Measurements from ENCODE around the gene ARHGEF26. TPM values are rescaled to one million over a fixed set of nuclear protein-coding genes. Genes with fewer than 3 reads are reported as not detected.

The ARHGEF26 gene
- total and polyA plus RNA-seq, 4 donors, result 12.3 to 45.5 (median 28.5) TPM

- ATAC-seq (ENCODE audit: insufficient read depth, low FRiP score), result peak; percentile 61
- no peak overlapping the region for H3K4me3 ChIP-seq
- WGBS, 2 donors, result 60 to 66% methylated on average over 14 of the region's 14 CpGs
- no peaks in the 10 kb centered on the region for H3K9me3 ChIP-seq (ENCODE audit: control insufficient read depth in 4 of 4, insufficient read depth in 3 of 4, low read length in 3 of 4)
- peak; percentile 32 to 68 (median 37) for DNase-seq
- H3K36me3 ChIP-seq (ENCODE audit: control insufficient read depth in 4 of 4, insufficient read depth in 4 of 4, low read length in 4 of 4), result no peaks in the 10 kb centered on the region
- no peaks in the 10 kb centered on the region for H3K27me3 ChIP-seq (ENCODE audit: control insufficient read depth in 3 of 3, insufficient read depth in 3 of 3, low read length in 2 of 3)
- no peak overlapping the region for H3K27ac ChIP-seq (ENCODE audit: low read depth in 1 of 2, low read length in 1 of 2)
- no peak overlapping the region for H3K9ac ChIP-seq (ENCODE audit: insufficient read depth in 1 of 2, low read length in 2 of 2)
- H3K4me1 ChIP-seq (ENCODE audit: control insufficient read depth in 5 of 5, insufficient read depth in 5 of 5, low read length in 5 of 5), result peaks cover 0 to 6% (median 0%) of the 10 kb centered on the region in 5 donors
- no peak for TF ChIP-seq CTCF (IDR thresholded peaks at IDR 0.05; ENCODE audit: control extremely low read depth, extremely low read depth)
These were observed 31.5 kb upstream of the ARHGEF26 start for GRCh38 chr3:154089421-154090420.

GRCh38 chr3:154094051-154094450 lies 27.1 kb upstream of the ARHGEF26 start:
- peaks cover 0 to 6% (median 0%) of the 10 kb centered on the region in 5 donors for H3K4me1 ChIP-seq (ENCODE audit: control insufficient read depth in 5 of 5, insufficient read depth in 5 of 5, low read length in 5 of 5)
- no peak overlapping the region for H3K4me3 ChIP-seq
- H3K27me3 ChIP-seq (ENCODE audit: control insufficient read depth in 3 of 3, insufficient read depth in 3 of 3, low read length in 2 of 3), result no peaks in the 10 kb centered on the region
- H3K36me3 ChIP-seq (ENCODE audit: control insufficient read depth in 4 of 4, insufficient read depth in 4 of 4, low read length in 4 of 4), result no peaks in the 10 kb centered on the region
- ATAC-seq (ENCODE audit: insufficient read depth, low FRiP score), result no peak
- H3K9me3 ChIP-seq (ENCODE audit: control insufficient read depth in 4 of 4, insufficient read depth in 3 of 4, low read length in 3 of 4), result no peaks in the 10 kb centered on the region
- TF ChIP-seq CTCF (IDR thresholded peaks at IDR 0.05; ENCODE audit: control extremely low read depth, extremely low read depth), result no peak
- DNase-seq, result no peak
- 93% methylated on average over 7 of the region's 7 CpGs for WGBS, 2 donors
- no peak overlapping the region for H3K27ac ChIP-seq (ENCODE audit: low read depth in 1 of 2, low read length in 1 of 2)
- H3K9ac ChIP-seq (ENCODE audit: insufficient read depth in 1 of 2, low read length in 2 of 2), result no peak overlapping the region

- Histone ChIP-seq H3K4me1 (ENCODE audit: control insufficient read depth in 5 of 5, insufficient read depth in 5 of 5, low read length in 5 of 5) (no peaks in the 10 kb centered on the region), H3K27ac (ENCODE audit: low read depth in 1 of 2, low read length in 1 of 2) (no peak overlapping the region), H3K27me3 (ENCODE audit: control insufficient read depth in 3 of 3, insufficient read depth in 3 of 3, low read length in 2 of 3) (no peaks in the 10 kb centered on the region), H3K36me3 (ENCODE audit: control insufficient read depth in 4 of 4, insufficient read depth in 4 of 4, low read length in 4 of 4) (no peaks in the 10 kb centered on the region), H3K9me3 (ENCODE audit: control insufficient read depth in 4 of 4, insufficient read depth in 3 of 4, low read length in 3 of 4) (no peaks in the 10 kb centered on the region), H3K4me3 (no peak overlapping the region), H3K9ac (ENCODE audit: insufficient read depth in 1 of 2, low read length in 2 of 2) (no peak overlapping the region)
- peak in 2 of 3 donors; percentile 45 to 68 for DNase-seq
- ATAC-seq (ENCODE audit: insufficient read depth, low FRiP score), result no peak
- TF ChIP-seq CTCF (IDR thresholded peaks at IDR 0.05; ENCODE audit: control extremely low read depth, extremely low read depth), result no peak
- 87 to 88% methylated on average over 3 of the region's 3 CpGs for WGBS, 2 donors
These were observed 25.3 kb upstream of the ARHGEF26 start for GRCh38 chr3:154095832-154096421.
